GM15510 (cell line): ENCODE measurements around the gene RNF43.

Experiments
- POLR2A ChIP-seq: IDR thresholded peaks from 3 replicates; pipeline ENCODE4 v1.6.1; 2011; ENCODE audit warnings: borderline replicate concordance; ENCODE audit not compliant: insufficient read length; ENCODE audit errors: extremely low read depth

Gene RNF43

DNA sequence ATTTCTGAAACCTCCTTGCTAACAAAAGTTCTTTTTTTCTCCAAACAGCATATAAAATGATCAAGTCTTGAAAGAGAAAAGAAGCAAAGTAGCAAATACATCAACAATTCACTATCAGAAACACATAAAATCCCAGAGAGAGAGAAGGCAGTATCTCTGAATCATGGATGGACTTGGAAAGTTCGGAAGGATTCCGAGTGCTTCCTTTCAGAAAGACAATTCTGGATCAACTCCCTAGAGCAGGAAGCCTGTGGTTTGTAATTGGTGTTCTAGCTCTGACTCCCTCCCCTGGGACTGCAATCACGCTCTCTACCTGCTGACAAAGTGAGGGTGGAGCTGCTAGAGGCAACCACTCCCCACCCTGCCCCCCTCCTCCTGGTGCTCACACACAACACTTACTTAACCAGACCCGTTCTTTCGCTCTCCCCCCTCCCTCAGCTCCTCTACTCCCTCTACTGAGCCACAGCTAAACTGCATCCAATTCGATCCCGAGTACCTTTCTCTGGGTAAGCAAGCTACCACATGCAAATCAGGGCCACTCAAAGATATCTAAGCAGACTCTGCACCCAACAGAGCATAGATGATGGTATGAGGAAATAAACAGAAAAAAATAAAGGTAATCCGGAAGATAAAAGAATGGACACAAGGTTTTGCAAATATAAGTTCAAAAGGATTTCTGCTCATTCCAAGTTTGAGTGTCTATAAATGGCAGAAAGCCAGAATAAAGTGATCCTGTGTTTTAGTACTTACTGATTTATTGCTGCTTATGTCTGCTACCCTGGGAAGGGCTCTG is at the start of gene RNF43:
RNF43 (minus strand) TSS at position 235 of the 793 bp plus-strand sequence. CDS start 1,957 bp downstream, outside the sequence.
- TF ChIP-seq POLR2A, result no peak

DNA sequence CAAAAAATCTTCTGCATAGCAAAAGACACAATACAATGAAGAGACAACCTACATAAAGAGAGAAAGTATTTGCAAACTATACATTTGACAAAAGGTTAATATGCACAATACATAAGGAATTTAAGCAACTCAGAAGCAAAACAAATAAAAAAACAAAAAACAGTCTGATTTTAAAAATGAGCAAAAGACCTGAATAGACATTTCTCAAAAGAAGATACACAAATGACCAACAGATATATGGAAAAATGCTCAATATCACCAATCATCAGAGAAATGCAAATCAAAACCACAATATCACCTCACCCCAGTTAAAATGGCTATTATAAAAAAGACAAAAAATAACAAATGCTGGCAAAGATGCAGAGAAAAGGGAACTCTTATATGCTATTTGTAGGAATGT is 38.2 kb upstream of the RNF43 start:
- TF ChIP-seq POLR2A, result no peak

DNA sequence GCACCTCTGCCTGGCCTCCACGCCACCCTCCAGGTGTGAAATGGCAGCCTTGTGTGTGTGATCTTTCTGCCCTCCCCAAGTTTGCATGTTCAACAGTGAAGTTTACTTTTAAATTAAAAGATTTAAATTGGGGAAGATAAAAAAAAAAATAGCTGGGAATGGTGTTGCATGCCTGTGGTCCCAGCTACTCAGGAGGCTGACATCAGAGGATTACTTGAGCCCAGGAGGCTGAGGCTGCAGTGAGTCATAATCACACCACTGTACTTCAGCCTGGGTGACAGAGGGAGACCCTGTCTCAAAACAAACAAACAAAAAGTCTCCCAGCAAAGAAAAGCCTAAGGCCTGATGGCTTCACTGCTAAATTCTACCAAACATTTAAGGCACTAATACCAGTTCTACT is 35.4 kb upstream of the RNF43 start:
- no peak for TF ChIP-seq POLR2A

DNA sequence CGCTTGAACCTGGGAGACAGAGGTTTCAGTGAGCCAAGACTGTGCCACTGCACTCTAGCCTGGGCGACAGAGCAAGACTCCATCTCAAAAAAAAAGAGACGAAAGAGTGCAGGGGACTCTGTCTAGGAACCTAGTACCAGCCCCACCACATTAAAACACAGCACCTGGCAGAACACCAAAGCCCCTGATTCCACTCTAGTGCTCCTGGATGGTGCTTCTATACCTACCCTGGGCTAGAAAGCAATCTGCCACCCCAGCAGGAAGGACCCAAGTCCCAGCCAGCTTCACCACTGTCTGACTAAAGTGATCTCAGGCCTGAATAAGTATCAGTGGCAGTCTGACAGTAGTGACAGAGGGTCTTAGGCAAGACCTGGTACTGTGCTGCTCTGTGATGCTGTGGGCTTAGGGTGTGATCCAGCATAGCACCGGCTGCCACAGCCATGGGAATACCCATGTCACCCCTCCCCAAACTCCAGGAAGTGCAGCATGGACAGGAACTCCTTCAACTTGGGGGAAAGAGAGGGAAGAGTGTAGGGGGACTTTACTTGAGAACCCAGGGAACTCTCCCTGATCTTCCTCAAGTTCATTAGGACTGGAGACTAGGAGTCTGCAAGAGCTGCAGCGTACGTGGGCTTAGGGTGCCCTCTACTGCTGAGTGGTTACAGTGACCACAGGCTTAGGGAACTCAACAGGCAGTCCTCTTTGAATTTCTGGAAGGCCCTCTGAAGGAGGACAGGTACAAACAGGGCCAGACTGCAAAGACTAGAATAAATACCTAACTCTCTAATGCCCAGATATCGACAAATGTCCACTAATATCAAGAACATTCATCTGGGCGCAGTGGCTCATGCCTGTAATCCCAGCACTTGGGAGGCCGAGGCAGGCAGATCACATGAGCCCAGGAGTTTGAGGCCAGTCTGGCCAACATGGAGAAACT is 30.0 kb upstream of the RNF43 start:
- TF ChIP-seq POLR2A, result no peak

DNA sequence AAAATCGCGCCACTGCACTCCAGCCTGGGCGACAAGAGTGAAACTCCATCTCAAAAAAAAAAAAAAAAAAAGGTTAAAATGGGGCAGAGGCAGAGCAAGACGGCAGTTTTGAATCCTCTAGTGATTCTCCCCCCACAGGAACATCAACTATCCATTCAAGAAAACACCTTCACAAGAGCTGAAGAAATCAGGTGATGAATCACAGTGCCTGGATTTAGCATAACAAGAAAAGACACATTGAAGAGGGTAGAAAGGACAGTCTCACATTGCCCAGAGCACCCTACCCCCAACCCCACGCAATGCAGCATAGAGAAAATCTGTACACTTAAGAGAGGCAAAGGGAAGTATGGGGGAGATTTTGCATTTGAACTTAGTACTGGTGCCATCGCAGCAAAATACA is 28.8 kb upstream of the RNF43 start:
- no peak for TF ChIP-seq POLR2A

DNA sequence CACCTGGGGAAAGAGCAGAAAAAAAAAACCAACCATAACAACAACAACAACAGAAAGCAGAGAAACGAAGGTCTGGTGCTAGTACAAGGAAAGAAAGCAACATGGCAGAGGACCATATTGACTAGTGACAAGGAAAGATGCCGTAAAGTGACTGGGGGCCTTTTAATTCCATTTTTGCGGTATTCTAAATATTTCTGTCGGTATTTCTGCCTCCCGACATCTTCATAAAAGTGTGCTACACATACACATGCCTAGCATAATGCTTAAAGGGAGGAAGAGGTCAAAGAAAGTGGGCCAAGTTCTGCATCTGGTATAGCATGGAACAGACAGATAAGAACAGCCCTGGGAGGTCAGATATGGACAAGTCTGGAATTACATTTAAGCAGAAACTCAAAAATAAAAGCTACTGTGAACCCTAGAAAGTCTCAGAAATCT is 19.5 kb upstream of the RNF43 start:
- no peak for TF ChIP-seq POLR2A

DNA sequence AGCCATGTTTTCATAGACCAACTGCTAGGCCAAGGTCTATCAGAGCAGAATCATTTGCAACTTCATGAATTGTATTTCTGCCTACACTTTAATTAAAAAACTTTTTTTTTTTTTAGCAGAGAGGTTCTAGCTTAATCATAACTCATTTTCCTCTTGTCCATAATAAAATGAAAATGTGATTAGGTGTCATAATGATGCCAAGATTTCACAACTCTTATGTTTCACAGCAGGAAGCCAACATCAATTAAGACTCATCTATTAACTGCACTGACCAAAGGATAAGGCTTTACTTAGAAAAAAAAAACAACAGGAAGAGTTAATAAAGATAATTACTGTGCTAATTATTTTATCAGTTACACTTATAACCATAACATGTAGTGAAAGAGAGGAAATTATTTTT is 18.9 kb upstream of the RNF43 start:
- TF ChIP-seq POLR2A, result no peak

DNA sequence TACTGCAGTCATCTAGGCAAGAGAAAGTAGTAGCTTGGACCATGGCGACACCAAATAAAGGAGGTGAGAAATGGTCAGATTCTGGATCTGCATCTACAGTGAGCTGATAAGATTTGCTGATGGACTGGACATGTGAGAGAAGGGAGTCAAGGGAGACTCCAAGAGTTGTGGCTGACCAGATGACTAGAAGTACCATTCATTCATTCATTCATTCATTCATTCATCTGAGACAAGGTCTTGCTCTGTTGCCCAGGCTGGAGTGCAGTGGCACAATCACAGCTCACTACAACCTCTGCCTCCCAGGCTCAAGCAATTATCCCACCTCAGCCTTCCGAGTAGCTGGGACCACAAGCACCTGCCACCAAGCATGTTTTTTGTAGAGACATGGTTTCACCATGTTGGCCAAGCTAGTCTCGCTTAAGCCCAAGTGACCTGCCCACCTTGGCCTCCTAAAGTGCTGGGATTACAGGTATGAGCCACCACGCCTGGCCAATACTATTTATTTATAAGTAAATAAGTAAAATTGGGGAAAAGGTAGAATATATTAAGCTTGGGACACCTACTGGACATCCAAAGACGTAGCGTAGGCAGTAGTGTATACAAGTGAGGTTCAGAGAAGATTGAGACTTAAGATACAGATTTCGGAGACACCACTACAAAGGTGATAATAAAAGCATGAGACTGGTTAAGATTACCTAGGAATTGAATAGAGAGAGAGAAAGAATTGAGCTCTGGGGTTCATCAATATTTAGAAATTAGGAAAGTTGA is 15.7 kb upstream of the RNF43 start:
- no peak for TF ChIP-seq POLR2A

DNA sequence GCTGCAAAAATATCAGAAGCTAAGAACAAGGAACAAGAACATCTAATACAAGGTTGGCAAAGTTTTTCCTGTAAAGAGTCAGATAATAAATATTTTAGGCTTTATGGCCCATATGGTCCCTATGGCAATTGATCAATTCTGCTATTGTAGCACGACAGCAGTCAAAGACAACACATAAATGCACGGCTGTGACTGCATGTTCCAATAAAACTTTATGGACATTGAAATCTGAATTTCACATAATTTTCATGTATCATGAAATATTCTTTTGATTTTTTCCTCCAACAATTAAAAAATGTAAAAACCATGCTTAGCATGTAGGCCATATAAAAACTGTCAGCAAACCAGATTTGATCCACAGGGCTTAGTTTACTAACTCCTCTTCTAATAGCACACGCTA is 10.5 kb upstream of the RNF43 start:
- no peak for TF ChIP-seq POLR2A

DNA sequence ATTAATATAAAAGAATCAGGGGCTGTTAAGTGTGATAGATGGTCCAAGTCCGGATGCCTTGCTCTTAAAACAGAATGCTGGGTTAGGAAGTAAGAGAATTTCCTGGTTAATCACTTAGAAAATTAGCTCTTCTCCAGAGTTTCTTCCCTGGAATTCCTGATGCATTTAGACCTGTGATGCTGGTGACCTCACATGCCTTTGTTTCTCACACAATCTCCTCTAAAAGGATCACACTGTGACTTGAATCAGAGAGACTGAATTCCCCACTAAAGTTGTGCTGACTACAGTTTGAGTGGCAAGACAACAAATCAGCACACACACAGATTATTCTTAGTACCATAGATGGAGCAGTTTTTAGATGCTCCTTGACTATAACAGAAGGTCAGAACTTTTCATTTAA is 4.4 kb upstream of the RNF43 start:
- no peak for TF ChIP-seq POLR2A

DNA sequence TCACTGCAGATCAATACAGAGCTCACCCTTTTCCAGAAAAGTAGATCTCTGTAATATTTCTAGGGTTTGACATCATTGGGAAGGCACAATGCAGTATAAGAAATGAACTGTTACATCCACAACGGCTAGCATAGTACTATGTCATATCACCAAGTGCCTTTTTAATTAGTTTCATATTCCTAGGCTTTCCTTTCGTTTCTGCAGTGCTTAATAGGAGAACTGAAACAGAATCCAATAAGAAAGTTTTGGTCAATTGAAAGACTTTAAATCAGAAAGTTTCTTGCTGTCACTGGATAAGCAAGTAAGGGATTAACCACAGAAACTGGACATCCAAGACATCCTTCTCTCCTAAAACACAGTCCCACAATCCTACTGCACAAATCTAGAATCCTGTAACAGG is 3.5 kb upstream of the RNF43 start:
- TF ChIP-seq POLR2A, result no peak

DNA sequence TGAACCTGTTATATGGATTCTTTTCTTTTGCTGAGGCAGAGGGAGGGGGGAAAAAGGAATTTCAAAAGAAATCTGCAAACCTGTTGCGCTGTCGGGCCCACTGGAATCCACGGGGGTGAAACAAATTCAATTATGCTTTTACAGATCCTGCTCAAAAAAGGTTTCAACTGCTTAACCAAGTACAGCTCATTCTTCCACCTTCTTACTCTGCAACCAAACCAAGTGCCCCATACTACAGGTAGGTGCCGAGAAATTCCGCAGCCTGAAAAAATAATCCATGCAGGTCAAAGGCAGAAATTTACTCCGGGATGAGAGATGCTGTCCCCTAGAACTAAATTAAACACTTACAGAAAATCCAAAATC is 416 bp downstream of the RNF43 start:
- TF ChIP-seq POLR2A, result no peak

DNA sequence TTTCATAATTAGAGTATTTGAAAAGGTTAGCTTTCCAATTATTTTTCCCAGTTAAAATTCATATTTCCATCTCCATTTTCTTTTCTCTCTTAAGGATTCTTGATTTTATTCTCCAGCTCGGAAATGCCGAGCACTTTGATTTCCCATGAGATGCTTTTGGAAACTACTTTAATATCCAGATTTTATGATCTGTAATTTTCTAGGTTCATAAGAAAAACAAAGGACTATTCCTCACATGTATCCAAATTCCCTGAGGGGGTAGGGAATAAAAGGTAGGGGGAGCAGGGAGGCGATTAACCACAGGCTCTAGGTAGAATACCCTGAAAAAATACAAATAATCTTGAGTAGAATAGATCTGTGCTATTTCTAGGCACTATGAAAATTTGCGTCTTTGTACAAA is 938 bp downstream of the RNF43 start:
- TF ChIP-seq POLR2A, result no peak

DNA sequence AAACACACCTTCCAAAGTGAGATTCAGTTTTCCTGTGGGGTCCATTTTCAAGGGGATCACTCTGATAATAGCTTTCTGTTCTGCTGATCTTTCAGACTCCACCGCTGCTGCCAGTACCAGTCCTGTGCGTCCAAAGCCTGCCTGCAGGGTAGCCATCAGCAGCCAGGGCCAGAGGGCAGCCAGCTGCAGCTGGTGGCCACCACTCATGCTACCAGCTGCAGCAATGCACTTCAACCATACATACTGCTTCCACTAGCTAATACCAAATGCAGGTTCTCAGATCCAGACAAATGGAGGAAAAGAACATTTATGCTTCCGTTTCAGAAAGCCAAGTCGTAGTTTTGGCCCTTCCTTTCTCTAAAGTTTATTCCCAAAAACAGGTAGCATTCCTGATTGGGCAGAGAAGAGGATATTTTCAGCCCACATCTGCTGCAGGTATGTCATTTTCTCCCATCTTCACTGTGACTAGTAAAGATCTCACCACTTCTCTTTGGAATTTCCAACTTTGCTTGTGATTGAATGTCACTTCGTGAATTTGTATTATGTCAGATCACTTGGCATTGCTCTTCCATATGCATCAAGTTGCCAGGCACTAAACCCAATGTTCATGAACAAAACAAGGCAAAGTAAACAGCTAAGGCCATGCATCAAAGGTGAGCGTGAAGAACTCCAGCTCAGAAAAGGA is 1.8 kb downstream of the RNF43 start:
- TF ChIP-seq POLR2A, result no peak

DNA sequence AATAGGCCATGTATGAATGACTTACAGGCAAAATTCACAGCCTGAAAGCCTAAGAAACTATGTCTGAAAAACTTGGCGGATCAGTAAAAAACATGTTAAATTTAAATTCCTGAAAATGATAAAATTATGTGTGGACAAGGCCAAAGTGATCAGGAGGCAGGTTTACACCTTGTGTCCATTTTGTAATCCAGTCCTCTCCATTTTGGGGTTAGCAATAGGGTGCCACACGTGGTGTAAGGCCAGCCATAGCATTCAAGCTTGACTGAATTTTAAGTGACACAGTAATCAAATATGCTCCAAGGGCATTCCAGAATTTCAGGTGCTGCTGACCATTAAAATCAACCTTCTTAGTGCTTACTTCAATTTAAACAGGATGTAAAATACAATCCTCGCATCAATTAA is 2.7 kb downstream of the RNF43 start:
- TF ChIP-seq POLR2A, result no peak

DNA sequence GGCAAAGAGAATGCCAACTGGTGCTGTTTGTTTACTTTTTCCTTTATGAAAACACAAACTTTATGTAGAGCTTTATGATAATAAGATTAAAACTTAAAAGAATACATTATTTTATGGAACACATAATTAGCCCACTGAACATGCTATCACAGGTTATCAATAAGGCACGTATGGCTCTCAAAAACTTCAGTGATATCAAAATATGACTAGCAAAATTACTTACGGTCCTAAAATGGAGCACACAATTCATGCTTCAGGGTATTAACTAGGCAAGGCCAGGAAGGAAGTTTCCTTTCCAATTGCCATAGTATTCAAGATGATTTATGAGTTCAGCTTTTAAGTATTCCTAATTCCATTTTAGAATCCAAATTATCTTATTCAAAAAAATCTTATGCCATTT is 3.6 kb downstream of the RNF43 start:
- TF ChIP-seq POLR2A, result no peak
